Measurements from ENCODE around the gene IFT20.
A peak's percentile ranks its signal among the peaks of the same experiment; 100 is the strongest.

IFT20 gene

GRCh38 chr17:28363186-28363585 is 27.9 kb upstream of the IFT20 start:
- no peak for TF ChIP-seq CTCF (IDR thresholded peaks at IDR 0.05; ENCODE audit: insufficient read depth, low read depth, low read length, missing control alignments)
- no peak for DNase-seq (ENCODE audit: low read depth)
- no peak overlapping the region for H3K4me3 ChIP-seq (ENCODE audit: low read depth, low read length)

- peak overlapping the region; percentile 90 for H3K4me3 ChIP-seq (ENCODE audit: low read depth, low read length)
- DNase-seq (ENCODE audit: low read depth) = no peak
- no peak for TF ChIP-seq CTCF (IDR thresholded peaks at IDR 0.05; ENCODE audit: insufficient read depth, low read depth, low read length, missing control alignments)
Measured at GRCh38 chr17:28357901-28358197, 22.6 kb upstream of the IFT20 start.

GRCh38 chr17:28357061-28357900 is 22.0 kb upstream of the IFT20 start, which contains the start of gene POLDIP2:
POLDIP2 (minus strand) TSS chr17:28357527; CDS start chr17:28357448, 79 bp downstream.
- H3K4me3 ChIP-seq (ENCODE audit: low read depth, low read length) = peak within 1 kb of the TSS; percentile 90
- peak; percentile 97 for DNase-seq (ENCODE audit: low read depth)
- peak; percentile 11 for TF ChIP-seq CTCF (IDR thresholded peaks at IDR 0.05; ENCODE audit: insufficient read depth, low read depth, low read length, missing control alignments)

GRCh38 chr17:28350271-28350670 is 15.0 kb upstream of the IFT20 start:
- no peak for TF ChIP-seq CTCF (IDR thresholded peaks at IDR 0.05; ENCODE audit: insufficient read depth, low read depth, low read length, missing control alignments)
- no peak overlapping the region for H3K4me3 ChIP-seq (ENCODE audit: low read depth, low read length)
- no peak for DNase-seq (ENCODE audit: low read depth)

- no peak for DNase-seq (ENCODE audit: low read depth)
- TF ChIP-seq CTCF (IDR thresholded peaks at IDR 0.05; ENCODE audit: insufficient read depth, low read depth, low read length, missing control alignments) = no peak
- no peak overlapping the region for H3K4me3 ChIP-seq (ENCODE audit: low read depth, low read length)
Measured at GRCh38 chr17:28348979-28349378, 13.7 kb upstream of the IFT20 start.

- TF ChIP-seq CTCF (IDR thresholded peaks at IDR 0.05; ENCODE audit: insufficient read depth, low read depth, low read length, missing control alignments) = no peak
- H3K4me3 ChIP-seq (ENCODE audit: low read depth, low read length) = no peak overlapping the region
- DNase-seq (ENCODE audit: low read depth) = no peak
Measured at GRCh38 chr17:28347261-28347891, 12.1 kb upstream of the IFT20 start.

Measured in GM12865 (cell line).